ENCODE results near the gene STK24. TPM values are rescaled to one million over a fixed set of nuclear protein-coding genes. Genes with fewer than 3 reads are reported as not detected.

STK24 gene
- total RNA-seq, 2 donors from 2014 or later, result 115 to 125 TPM

- Mint-ChIP-seq H3K4me1 (peaks cover 69% of the 10 kb centered on the region), H3K4me3 (no peak overlapping the region), H3K27me3 (ENCODE audit: insufficient read depth) (no peaks in the 10 kb centered on the region), H3K36me3 (ENCODE audit: low read depth) (no peaks in the 10 kb centered on the region), H3K27ac (no peak overlapping the region), H3K9me3 (no peaks in the 10 kb centered on the region)
- no peak overlapping the region for H3K9ac ChIP-seq (ENCODE audit: extremely low read depth, low read length, poor library complexity, severe bottlenecking)
- no peak for DNase-seq
- no peaks in the 10 kb centered on the region for H3K9me3 ChIP-seq (ENCODE audit: control insufficient read depth, low read length)
- no peak overlapping the region for H3K27ac ChIP-seq (ENCODE audit: low read depth, low read length)
- no peaks in the 10 kb centered on the region for H3K27me3 ChIP-seq (ENCODE audit: control insufficient read depth, insufficient read depth, low read length, poor library complexity, severe bottlenecking)
- 92 to 98% methylated on average over 15 to 16 of the region's 16 CpGs for WGBS, 2 experiments (ENCODE audit: insufficient coverage in 1 of 2, insufficient read length in 1 of 2)
- peaks cover 7% of the 10 kb centered on the region for H3K36me3 ChIP-seq (ENCODE audit: control insufficient read depth, insufficient read depth, low read length)
- H3K4me3 ChIP-seq (ENCODE audit: low read length), result no peak overlapping the region
- peaks cover 19% of the 10 kb centered on the region for H3K4me1 ChIP-seq (ENCODE audit: control insufficient read depth, insufficient read depth, low read length)
- TF ChIP-seq CTCF (conservative IDR thresholded peaks at IDR 0.05), result no peak
Observed at GRCh38 chr13:98523455-98524102, 53.3 kb downstream of the STK24 start.

- peak overlapping the region; percentile 48 for H3K27ac Mint-ChIP-seq
- Histone ChIP-seq H3K9ac (ENCODE audit: extremely low read depth, low read length, poor library complexity, severe bottlenecking) (no peak overlapping the region), H3K36me3 (ENCODE audit: control insufficient read depth, insufficient read depth, low read length) (peaks cover 19% of the 10 kb centered on the region), H3K9me3 (ENCODE audit: control insufficient read depth, low read length) (no peaks in the 10 kb centered on the region), H3K4me1 (ENCODE audit: control insufficient read depth, insufficient read depth, low read length) (peaks cover 19% of the 10 kb centered on the region), H3K4me3 (ENCODE audit: low read length) (no peak overlapping the region), H3K27me3 (ENCODE audit: control insufficient read depth, insufficient read depth, low read length, poor library complexity, severe bottlenecking) (no peaks in the 10 kb centered on the region), H3K27ac (ENCODE audit: low read depth, low read length) (no peak overlapping the region)
- H3K4me1 Mint-ChIP-seq, result peaks cover 60% of the 10 kb centered on the region
- DNase-seq, result no peak
- no peak for TF ChIP-seq CTCF (conservative IDR thresholded peaks at IDR 0.05)
- H3K27me3 Mint-ChIP-seq (ENCODE audit: insufficient read depth), result no peaks in the 10 kb centered on the region
- peaks cover 10% of the 10 kb centered on the region for H3K36me3 Mint-ChIP-seq (ENCODE audit: low read depth)
- no peaks in the 10 kb centered on the region for H3K9me3 Mint-ChIP-seq
- 95 to 98% methylated on average over 3 to 5 of the region's 5 CpGs for WGBS, 2 experiments (ENCODE audit: insufficient coverage in 1 of 2, insufficient read length in 1 of 2)
- H3K4me3 Mint-ChIP-seq, result no peak overlapping the region
Observed at GRCh38 chr13:98522371-98522770, 54.5 kb downstream of the STK24 start.

- H3K36me3 Mint-ChIP-seq (ENCODE audit: low read depth), result peaks cover 11% of the 10 kb centered on the region
- no peak for DNase-seq
- no peak for TF ChIP-seq CTCF (conservative IDR thresholded peaks at IDR 0.05)
Observed at GRCh38 chr13:98521461-98522247, 55.3 kb downstream of the STK24 start.

More at GRCh38 chr13:98521461-98522247, 55.3 kb downstream of the STK24 start:
- no peaks in the 10 kb centered on the region for H3K27me3 ChIP-seq (ENCODE audit: control insufficient read depth, insufficient read depth, low read length, poor library complexity, severe bottlenecking)
- no peaks in the 10 kb centered on the region for H3K9me3 ChIP-seq (ENCODE audit: control insufficient read depth, low read length)
- Mint-ChIP-seq H3K27ac (peak overlapping the region; percentile 22), H3K4me3 (no peak overlapping the region), H3K4me1 (peaks cover 55% of the 10 kb centered on the region), H3K9me3 (no peaks in the 10 kb centered on the region), H3K27me3 (ENCODE audit: insufficient read depth) (no peaks in the 10 kb centered on the region)
- H3K27ac ChIP-seq (ENCODE audit: low read depth, low read length), result no peak overlapping the region
- peaks cover 19% of the 10 kb centered on the region for H3K4me1 ChIP-seq (ENCODE audit: control insufficient read depth, insufficient read depth, low read length)
- H3K9ac ChIP-seq (ENCODE audit: extremely low read depth, low read length, poor library complexity, severe bottlenecking), result no peak overlapping the region
- H3K4me3 ChIP-seq (ENCODE audit: low read length), result no peak overlapping the region
- 89 to 92% methylated on average over 13 to 20 of the region's 20 CpGs for WGBS, 2 experiments (ENCODE audit: insufficient coverage in 1 of 2, insufficient read length in 1 of 2)
- peaks cover 22% of the 10 kb centered on the region for H3K36me3 ChIP-seq (ENCODE audit: control insufficient read depth, insufficient read depth, low read length)

Data from endodermal cell (in vitro differentiated cells).